ENCODE results near the gene HMX2.
"Not testable (repeated sequence)": the region's sequence is repeated elsewhere in the genome, so short reads cannot be mapped to it uniquely, and the experiment has no call there.

The HMX2 gene

GRCh38 chr10:123153486-123154091 is 5.7 kb downstream of the HMX2 start:
- DNase-seq: no peak

GRCh38 chr10:123154092-123154710 is 6.3 kb downstream of the HMX2 start, which contains the start of gene BUB3:
Gene BUB3 (plus strand): TSS chr10:123154402. CDS start chr10:123154918, 516 bp downstream.
- peak; percentile 89 for DNase-seq

- peak; percentile 11 for DNase-seq
Measured at GRCh38 chr10:123154711-123155505, 7.0 kb downstream of the HMX2 start.

- no peak for DNase-seq
Measured at GRCh38 chr10:123156078-123156477, 8.1 kb downstream of the HMX2 start.

- no peak for DNase-seq
Measured at GRCh38 chr10:123157210-123157609, 9.3 kb downstream of the HMX2 start.

GRCh38 chr10:123158682-123159081 is 10.7 kb downstream of the HMX2 start:
- DNase-seq: no peak

GRCh38 chr10:123160311-123160980 is 12.5 kb downstream of the HMX2 start:
- no peak for DNase-seq

GRCh38 chr10:123164319-123164718 is 16.4 kb downstream of the HMX2 start:
- no peak for DNase-seq

- no peak for DNase-seq
Measured at GRCh38 chr10:123165445-123166072, 17.6 kb downstream of the HMX2 start.

GRCh38 chr10:123166618-123167017 is 18.7 kb downstream of the HMX2 start:
- no peak for DNase-seq

- no peak for DNase-seq
Measured at GRCh38 chr10:123170961-123171360, 23.0 kb downstream of the HMX2 start.

- not testable (repeated sequence) for DNase-seq
Measured at GRCh38 chr10:123171616-123172015, 23.7 kb downstream of the HMX2 start.

- no peak for DNase-seq
Measured at GRCh38 chr10:123175389-123176387, 27.8 kb downstream of the HMX2 start.

- not testable (repeated sequence) for DNase-seq
Measured at GRCh38 chr10:123178390-123178789, 30.5 kb downstream of the HMX2 start.

GRCh38 chr10:123180101-123181090 is 32.5 kb downstream of the HMX2 start:
- DNase-seq: no peak

- DNase-seq: no peak
Measured at GRCh38 chr10:123183724-123184123, 35.8 kb downstream of the HMX2 start.

- DNase-seq: no peak
Measured at GRCh38 chr10:123187781-123188180, 39.8 kb downstream of the HMX2 start.

- DNase-seq: no peak
Measured at GRCh38 chr10:123191886-123192285, 44.0 kb downstream of the HMX2 start.

- DNase-seq: no peak
Measured at GRCh38 chr10:123194056-123194455, 46.1 kb downstream of the HMX2 start.
